Right lobe of liver (tissue), 4 donors: ENCODE measurements around the gene TAL2.

ENCODE experiments used
- CTCF ChIP-seq, 4 donors: fragments of 200-600 bp in 3 of 4; fragments of 450-650 bp in 1 of 4; IDR thresholded peaks; one replicate each; pipeline versions ENCODE4 v1.5.1 to v1.8.0; 2016 to 2022; ENCODE audit warnings: antibody characterized with exemption in 4 of 4, mild to moderate bottlenecking in 2 of 4
- POLR2A ChIP-seq: fragments of 450-650 bp; IDR thresholded peaks from one replicate; pipeline ENCODE4 v1.6.1; 2017; ENCODE audit warnings: antibody characterized with exemption, mild to moderate bottlenecking
- donor health status: DM: no; HTN: no; CAD: no.
- donor health status: DM: no; HTN: no; CAD: no.
- donor health status: DM: no; HTN: yes; CAD: no.

DNA sequence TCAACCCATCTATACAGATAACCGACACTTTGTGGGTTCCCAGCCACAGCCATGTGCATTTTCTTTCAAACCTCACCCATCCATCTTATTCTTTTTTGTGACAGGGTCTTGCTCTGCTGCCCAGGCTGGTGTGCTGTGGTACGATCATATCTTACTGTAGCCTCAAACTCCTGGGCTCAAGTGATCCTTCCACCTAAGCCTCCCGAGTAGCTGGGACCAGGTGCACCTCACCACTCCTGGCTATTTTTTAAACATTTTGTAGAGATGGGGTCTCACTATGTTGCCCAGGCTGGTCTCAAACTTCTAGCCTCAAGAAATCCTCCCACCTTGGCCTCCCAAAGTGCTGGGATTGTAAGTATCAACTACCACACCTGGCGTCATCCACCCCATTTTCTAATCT lies 24.7 kb downstream of the TAL2 start:
- TF ChIP-seq CTCF (IDR thresholded peaks at IDR 0.05): no peak
- TF ChIP-seq POLR2A: no peak
